GM13977 (cell line): Measurements from ENCODE around the gene SH3RF1.

Source experiments
- DNase-seq: peaks from one replicate; pipeline ENCODE4 v3.0.0; 2012; ENCODE audit warnings: low spot score
- CTCF ChIP-seq: IDR thresholded peaks from 2 replicates; pipeline ENCODE4 v1.5.1; 2012; ENCODE audit warnings: mild to moderate bottlenecking, control low read depth; ENCODE audit not compliant: insufficient read depth; ENCODE audit errors: extremely low read depth, missing control alignments
- in situ Hi-C: fragments of 300-500 bp; cut with MboI; formaldehyde crosslinking; loops from one replicate; pipeline ENCODE4 v1.12.0; 2022; ENCODE audit warnings: low sequenced_read_pairs, low pct_unique_long_range_greater_than_20kb, mixed read lengths, inconsistent platforms; ENCODE audit not compliant: unreplicated experiment

SH3RF1 gene

DNA sequence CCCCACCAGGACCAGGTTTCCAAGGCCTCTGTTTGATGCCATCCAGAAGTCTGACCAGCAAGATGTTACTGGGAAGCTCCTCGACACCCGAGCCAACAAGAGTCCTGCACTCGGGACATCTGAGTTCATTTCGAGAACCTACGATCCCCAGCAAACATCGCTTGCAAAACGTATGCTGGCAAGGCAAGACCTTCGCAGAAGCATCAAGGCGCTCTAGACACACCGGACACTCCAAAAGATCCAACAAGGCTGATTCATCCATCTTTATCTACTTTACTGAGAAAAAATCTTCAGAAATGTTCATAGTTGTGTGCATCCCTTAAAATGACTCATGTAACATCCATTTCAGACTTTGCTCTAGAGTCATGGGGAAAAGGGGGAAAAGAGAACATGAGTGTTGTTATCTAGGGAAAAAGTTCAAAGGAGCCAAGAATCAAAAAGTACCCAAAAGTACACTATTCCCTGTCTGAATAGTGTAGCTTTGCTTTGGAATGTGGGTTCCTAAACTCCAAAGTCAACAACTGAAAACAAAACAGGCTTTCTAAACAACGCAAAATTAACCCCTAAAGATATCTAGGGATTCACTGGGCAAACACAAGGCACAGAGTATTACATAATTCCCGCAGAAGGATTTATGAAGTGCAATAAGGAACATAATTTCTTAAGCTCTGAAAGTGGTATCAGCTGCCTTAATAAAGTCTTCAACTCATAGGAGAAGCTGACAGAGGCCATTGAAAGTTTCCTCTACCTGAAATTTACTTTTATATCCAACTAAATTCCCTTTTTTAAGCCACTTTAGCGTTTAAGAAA lies 1.6 kb downstream of the SH3RF1 start:
- in situ Hi-C loops, result no loop called here
- no peak for DNase-seq

GRCh38 chr4:169267070-169267469 lies 3.7 kb downstream of the SH3RF1 start:
- in situ Hi-C loops, result no loop called here
- DNase-seq, result no peak

More for the DNA sequence above, 1.6 kb downstream of the SH3RF1 start:
- no peak for TF ChIP-seq CTCF

DNA sequence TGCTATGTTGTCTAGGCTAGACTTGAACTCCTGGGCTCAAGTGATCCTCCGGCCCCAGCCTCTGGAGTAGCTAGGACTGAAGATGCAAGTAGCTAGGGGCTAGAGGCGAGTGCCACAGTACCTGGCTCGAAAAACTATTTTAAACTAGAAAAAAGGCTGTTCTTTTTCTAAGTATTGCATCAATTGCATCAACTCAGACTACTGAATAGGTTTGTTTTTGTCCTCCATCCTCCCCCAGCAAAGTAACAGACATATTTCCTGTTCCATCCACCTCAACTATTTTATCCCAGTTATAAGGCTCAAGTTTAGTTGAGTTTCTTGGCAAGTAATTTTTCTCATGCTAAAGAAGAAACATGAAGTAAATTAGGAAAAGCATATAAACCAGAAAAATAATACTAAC lies 4.1 kb downstream of the SH3RF1 start:
- no peak for DNase-seq
- TF ChIP-seq CTCF, result no peak
- in situ Hi-C loops, result no loop called here

More at GRCh38 chr4:169267070-169267469, 3.7 kb downstream of the SH3RF1 start:
- no peak for TF ChIP-seq CTCF

- TF ChIP-seq CTCF, result no peak
- in situ Hi-C loops, result no loop called here
- DNase-seq, result no peak
Observed at GRCh38 chr4:169266081-169266480, 4.7 kb downstream of the SH3RF1 start.

GRCh38 chr4:169263791-169264392 lies 6.9 kb downstream of the SH3RF1 start:
- no peak for DNase-seq
- in situ Hi-C loops, result no loop called here
- TF ChIP-seq CTCF, result no peak

GRCh38 chr4:169260217-169260866 lies 10.4 kb downstream of the SH3RF1 start:
- DNase-seq, result no peak
- TF ChIP-seq CTCF, result no peak
- in situ Hi-C loops, result no loop called here
